ENCODE results near the gene HDLBP.

Gene HDLBP

GRCh38 chr2:241249654-241250053 lies 65.8 kb downstream of the HDLBP start:
- DNase-seq, result no peak

GRCh38 chr2:241248897-241249296 lies 66.6 kb downstream of the HDLBP start:
- no peak for DNase-seq

- no peak for DNase-seq
Observed at GRCh38 chr2:241248289-241248688, 67.2 kb downstream of the HDLBP start.

GRCh38 chr2:241244368-241244767 lies 71.1 kb downstream of the HDLBP start:
- no peak for DNase-seq

DNA sequence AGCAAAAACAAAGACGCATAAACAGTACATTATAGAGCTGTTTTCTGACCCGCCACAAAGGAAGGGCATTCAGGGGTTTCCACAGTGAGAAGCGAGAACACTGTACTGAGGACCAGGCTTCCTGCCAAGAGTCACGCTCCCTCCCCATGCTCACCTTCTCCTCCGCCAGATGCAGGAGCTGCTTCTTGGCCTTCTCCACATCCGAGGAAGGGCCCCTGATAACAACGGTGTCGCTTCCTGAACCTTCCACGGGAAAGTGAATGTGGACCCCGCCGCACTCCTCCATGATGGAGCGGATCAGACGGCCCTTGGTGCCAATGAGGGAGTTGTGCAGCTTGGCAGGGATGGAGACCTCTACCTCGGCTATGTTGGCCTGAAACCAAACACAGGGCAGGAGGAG lies 73.2 kb downstream of the HDLBP start:
- DNase-seq, result no peak

DNA sequence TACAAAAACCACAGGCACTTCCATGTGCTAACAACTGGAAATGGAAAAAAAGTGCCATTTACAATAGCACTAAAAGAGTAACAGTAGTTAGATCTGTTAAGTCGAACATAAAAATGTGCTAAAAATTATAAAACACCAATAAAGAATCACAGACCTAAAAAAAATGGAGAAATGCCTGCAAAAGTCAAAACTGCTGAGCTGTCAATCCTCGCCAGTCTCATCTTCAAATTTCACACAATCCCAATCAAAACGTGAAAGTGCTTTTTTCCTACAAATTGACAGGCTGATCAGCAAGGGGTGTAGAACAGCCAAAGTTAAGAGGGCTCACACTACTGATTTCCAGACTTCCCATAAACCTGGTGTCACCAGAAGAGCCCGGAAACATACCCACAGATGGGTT lies 73.8 kb downstream of the HDLBP start:
- no peak for DNase-seq

DNA sequence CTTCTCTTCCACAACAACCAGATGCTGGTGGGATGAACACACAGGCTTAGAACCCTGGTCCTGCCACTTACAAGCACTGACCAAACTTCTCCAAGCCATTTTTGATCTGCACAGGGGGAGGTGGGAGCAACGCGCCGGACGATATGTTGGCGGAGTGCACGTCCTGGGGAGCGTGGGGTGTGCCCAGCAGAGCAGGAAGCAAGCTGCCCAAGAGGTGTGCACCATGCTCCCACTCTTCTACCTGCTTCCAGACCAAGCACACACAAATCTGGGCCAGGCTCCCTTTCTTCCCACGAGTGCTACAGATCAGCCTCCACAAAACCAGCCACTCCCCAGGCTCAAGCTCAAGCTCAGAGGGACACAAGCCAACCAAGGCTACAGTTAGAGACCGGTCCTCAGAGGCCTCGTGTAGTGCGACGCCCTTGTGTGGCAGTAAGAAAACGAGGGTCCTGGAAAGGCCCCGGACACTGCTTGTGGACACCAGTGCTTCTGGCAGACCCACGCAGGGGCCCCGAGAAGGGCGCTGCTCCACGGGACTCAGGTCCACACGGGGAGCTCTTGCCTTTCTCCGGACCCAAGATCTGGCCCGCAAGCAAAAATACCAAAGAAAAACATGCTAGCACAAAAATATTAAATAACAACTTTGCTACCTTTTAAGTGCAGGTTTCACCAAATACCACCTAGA lies 75.0 kb downstream of the HDLBP start:
- no peak for DNase-seq

GRCh38 chr2:241239552-241240202 lies 75.8 kb downstream of the HDLBP start:
- DNase-seq, result no peak

DNA sequence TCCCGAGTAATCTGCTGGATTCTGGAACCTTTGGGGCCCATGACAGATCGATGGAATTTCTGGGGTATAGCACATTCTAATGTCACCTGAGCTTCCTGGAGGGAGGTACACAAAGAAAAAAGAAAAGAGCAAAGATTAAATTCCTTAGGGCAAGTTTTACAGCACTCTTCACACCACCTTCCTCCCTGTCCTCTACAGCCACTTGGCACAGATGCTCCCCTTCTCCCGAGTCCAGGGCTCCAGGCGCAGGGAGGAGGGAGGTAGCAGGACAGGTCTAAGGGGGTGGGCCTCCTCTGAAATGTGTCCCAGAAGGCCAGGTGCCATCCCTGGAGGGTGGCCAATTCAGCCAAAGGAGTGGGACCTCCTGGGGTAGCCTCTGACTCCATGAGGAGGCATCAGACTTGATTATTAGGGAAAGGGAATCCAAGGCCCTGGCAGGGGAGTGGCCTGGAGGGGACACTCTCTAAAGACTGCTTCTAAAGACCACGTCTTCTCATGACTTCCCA lies 76.7 kb downstream of the HDLBP start:
- no peak for DNase-seq

DNA sequence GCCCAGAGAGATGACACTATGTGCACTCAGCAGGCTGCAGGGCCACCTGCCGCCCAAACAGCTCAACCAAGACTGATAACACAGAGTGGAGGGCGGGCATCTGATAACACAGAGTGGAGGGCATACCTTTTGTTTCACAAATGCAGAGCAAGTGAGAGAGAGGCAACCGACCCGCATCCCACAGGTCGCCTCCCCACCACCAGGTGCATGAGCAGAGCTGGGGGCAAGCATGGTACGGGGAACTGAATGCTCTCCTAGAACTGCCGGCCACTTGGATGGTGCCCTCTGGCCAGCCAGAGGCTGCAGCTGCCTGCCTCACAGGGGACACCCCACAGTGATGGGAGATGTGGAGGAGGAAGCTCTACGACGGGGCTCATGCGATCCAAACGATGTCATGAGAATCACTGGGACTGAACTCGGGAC lies 77.5 kb downstream of the HDLBP start:
- no peak for DNase-seq

DNA sequence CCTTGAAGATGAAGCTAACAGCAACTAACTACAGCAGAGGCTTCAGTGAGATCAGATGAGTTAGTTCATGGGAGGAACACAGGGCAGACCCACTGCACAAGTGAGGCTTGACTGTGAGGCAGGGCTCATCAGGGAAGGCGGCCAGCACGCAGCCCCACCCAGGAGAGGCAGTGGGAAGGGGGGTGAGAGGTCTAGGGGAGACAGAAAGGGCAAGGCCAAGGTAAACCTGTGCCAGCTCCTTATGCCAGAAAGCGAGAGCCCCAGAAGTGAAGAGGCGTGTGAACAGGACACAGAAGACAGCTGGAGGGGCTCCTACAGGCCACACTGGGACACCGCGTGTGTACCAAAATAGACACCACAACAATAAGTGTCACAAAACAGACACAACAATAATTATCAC lies 78.4 kb downstream of the HDLBP start:
- DNase-seq, result no peak

- no peak for DNase-seq
Observed at GRCh38 chr2:241235859-241236593, 79.4 kb downstream of the HDLBP start.

DNA sequence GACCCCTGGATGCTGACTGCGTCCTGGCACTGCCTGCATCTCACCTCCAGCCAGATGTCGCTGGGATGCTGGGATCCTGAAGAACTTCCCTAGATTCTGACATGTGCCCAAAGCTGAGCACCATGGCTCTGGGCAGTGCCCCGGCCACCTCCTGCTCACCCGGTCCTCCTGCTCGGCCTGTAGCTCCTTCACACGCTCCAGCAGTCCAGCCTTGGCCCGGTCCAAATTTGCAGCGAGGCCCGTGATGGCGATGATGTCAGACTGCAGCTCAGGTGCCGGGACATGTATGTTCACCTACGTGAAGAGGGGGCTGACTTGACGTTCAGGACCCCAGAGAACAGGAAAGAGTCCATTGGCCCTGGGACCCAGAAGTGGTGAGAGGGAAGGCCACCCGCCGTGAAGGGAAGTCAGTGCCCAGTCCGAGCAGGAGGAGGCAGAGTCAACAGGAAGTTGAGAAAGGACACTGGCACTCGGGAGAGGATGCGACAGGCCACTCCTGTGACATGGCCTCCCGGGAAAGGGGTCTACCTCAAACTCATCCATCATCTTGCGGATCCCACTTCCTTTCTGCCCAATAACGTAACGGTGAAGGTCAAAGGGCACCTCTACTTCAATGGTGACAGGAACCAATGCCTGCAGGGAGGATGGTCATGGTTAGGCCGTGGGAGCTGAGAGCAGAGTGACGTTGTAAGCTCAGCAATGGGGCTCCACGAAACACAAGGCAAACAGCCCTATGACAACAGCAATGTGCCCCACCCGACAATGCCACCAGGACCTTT lies 80.3 kb downstream of the HDLBP start:
- no peak for DNase-seq

DNA sequence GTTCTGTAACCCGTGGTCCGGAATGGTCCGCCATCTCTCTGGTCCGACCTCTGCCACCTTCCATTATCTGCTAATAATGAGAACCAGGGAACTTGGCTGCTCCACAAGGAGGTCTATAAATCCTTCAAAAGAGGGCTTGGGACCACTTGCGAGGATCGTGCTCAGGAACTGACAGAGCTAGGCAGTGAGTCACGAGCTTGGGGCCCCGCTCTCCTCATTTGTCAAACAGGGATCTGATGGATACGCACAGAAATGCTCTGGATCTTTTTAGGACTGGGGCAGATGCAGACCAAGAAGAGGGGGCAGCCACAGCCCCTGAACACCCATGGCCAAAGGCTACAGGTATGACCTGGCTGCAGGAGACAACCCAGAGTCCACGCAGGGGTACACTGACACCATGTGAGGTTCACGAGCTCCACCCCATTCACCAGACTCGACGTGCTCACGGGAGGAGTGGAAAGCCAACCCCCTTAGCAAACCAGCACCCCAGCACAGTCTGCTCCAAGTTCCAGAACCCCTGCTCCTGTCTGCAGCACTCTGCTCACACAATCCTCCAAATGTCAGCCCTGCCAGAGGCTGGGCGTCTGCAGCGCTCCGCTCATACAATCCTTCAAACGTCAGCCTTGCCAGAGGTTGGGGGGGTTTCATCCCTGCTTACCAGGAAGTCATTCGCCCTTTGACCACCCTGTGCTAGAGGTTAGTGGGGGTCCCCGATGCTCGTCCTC lies 81.2 kb downstream of the HDLBP start:
- no peak for DNase-seq

GRCh38 chr2:241232736-241233575 lies 82.5 kb downstream of the HDLBP start:
- no peak for DNase-seq

DNA sequence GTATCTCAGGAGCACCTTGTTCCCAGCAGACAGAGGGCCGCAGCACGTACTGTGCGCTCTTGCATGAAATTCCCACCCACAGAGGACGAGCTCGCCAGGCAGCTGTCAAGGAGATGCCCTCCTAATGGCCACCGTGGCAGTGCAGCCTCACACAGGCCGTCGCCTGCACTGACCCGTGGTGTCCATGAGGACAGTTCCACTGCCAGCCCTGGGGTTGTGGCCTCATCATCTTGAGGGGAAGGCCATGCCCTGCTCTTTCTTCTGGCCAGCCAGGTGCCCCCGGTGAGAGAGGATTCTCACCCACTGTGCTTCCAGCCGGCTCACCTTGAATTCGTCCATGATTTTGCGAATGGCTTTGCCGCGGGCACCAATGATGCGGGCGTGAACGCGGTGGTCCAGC lies 85.0 kb downstream of the HDLBP start:
- no peak for DNase-seq

- DNase-seq, result no peak
Observed at GRCh38 chr2:241229563-241230401, 85.7 kb downstream of the HDLBP start.

- no peak for DNase-seq
Observed at GRCh38 chr2:241228860-241229516, 86.5 kb downstream of the HDLBP start.

- DNase-seq, result no peak
Observed at GRCh38 chr2:241228081-241228859, 87.2 kb downstream of the HDLBP start.
